Kidney (tissue), 14 donors: ENCODE measurements around the gene NXPH3. TPM values are rescaled to one million over a fixed set of nuclear protein-coding genes. Genes with fewer than 3 reads are reported as not detected.

ENCODE experiments used
- DNase-seq, 5 donors: peaks; one replicate each; pipeline ENCODE4 v3.0.0-alpha.2; 2013 to 2020
- FAIRE-seq: peaks from 2 replicates; lab custom pipeline; 2012; peaks lifted over from hg19 to GRCh38; lab: Jason Lieb, UNC
- H3K27ac ChIP-seq, 2 donors: one replicate each; pipeline ENCODE4 v1.7.0; 2013; ENCODE audit warnings: low read depth in 2 of 2, low read length in 2 of 2, inconsistent platforms in 1 of 2
- H3K27me3 ChIP-seq: one replicate; pipeline ENCODE4 v1.7.1; 2013; ENCODE audit warnings: low read length, inconsistent platforms; ENCODE audit not compliant: control insufficient read depth, insufficient read depth
- H3K36me3 ChIP-seq, 3 donors: one replicate each; pipeline versions ENCODE4 v1.7.0 to v1.7.1; 2013; ENCODE audit warnings: low read length in 3 of 3, control low read depth in 1 of 3, inconsistent platforms in 1 of 3; ENCODE audit not compliant: insufficient read depth in 3 of 3, control insufficient read depth in 2 of 3
- H3K4me1 ChIP-seq, 3 donors: one replicate each; pipeline versions ENCODE4 v1.7.0 to v1.7.1; 2013; ENCODE audit warnings: low read length in 3 of 3, inconsistent platforms in 1 of 3, low read depth in 1 of 3; ENCODE audit not compliant: control insufficient read depth in 2 of 3, insufficient read depth in 2 of 3
- H3K4me3 ChIP-seq, 3 donors: one replicate each; pipeline versions ENCODE4 v1.7.0 to v1.8.1; 2013; ENCODE audit warnings: low read length in 3 of 3, control low read depth in 1 of 3, inconsistent platforms in 1 of 3
- H3K9ac ChIP-seq, 3 donors: one replicate each; pipeline versions ENCODE4 v1.7.0 to v1.7.1; 2013; ENCODE audit warnings: low read length in 3 of 3, control low read depth in 1 of 3, inconsistent platforms in 1 of 3
- H3K9me3 ChIP-seq, 3 donors: one replicate each; pipeline versions ENCODE4 v1.7.0 to v1.7.1; 2013; ENCODE audit warnings: low read length in 3 of 3, control low read depth in 1 of 3, inconsistent platforms in 1 of 3; ENCODE audit not compliant: control insufficient read depth in 2 of 3, insufficient read depth in 1 of 3
- CTCF ChIP-seq: IDR thresholded peaks from 3 replicates; pipeline ENCODE4 v1.5.1; 2012; ENCODE audit warnings: mild to moderate bottlenecking, moderate library complexity, borderline replicate concordance; ENCODE audit not compliant: insufficient read depth; ENCODE audit errors: extremely low read depth
- intact Hi-C: fragments of 100-400 bp; cut with DNase I; formaldehyde crosslinking; loops from one replicate; pipeline ENCODE4 v1.11.1; 2022
- polyA plus RNA-seq: library from polyadenylated mRNA; stranded (reverse); fragments of 350-450 nt; fragmentation: Illumina TruSeq; extraction: RNeasy Lipid Tissue Mini Kit (QIAGEN cat#74804); gene quantifications from one replicate; pipeline ENCODE4 v1.2.3, GENCODE V29; 2014; ENCODE audit warnings: low read depth, low replicate concordance; ENCODE audit not compliant: insufficient read depth
- total RNA-seq: library from RNA; stranded (reverse); fragmentation: NEBNext Ultra II Directional; extraction: Animal tissue kit (Norgen Biotek cat#: 25700); gene quantifications from one replicate; pipeline ENCODE4 v1.2.1, GENCODE V29; 2021
- donor health status: control.
- donor health status: control.
- donor health status: control.
- donor health status: control.
- donor health status: control.
- donor health status: DM: yes; HTN: yes; CAD: no.
- donor health status: Normal renal cell carcinoma (clear cell type).

The NXPH3 gene
- total and polyA plus RNA-seq, 2 donors from 2014 or later: 0.98 to 1.2 TPM

DNA sequence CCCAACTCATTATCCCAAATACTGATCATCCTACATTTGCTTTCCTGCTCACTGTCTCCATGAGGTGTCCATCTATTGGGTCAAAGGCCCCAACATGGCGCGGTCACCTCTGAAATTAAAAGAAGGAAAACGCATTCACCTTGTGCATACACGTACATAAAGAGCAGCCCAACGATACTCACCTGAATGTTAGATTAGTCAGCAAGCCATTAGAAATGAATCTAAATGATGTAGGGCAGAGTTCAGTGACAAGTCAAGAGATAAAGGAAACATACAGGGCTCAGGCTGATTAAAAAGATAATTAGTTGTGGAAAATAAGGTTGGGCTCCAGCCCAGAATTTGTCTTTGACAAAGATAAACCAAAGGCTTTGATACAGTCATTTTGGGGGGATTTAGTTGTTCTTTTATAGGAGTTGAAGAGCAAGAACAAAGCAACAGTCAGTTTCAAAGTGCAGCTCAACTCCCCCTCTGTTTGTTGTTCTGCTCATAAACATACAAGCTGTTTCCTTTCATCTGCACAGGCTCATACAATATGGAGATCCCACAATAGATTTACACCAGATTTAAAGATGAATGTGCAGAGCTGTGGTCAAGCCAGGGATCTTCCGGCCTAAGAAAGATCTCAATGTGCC lies 21.1 kb downstream of the NXPH3 start:
- no peak for DNase-seq
- no peak overlapping the region for H3K9ac ChIP-seq
- H3K36me3 ChIP-seq: peaks cover 0 to 36% (median 28%) of the 10 kb centered on the region in 3 donors
- H3K9me3 ChIP-seq: no peaks in the 10 kb centered on the region
- H3K27ac ChIP-seq: no peak overlapping the region
- intact Hi-C loops: no loop called here
- H3K27me3 ChIP-seq: no peaks in the 10 kb centered on the region
- no peak for TF ChIP-seq CTCF
- no peak for FAIRE-seq
- H3K4me1 ChIP-seq: no peaks in the 10 kb centered on the region
- H3K4me3 ChIP-seq: no peak overlapping the region

DNA sequence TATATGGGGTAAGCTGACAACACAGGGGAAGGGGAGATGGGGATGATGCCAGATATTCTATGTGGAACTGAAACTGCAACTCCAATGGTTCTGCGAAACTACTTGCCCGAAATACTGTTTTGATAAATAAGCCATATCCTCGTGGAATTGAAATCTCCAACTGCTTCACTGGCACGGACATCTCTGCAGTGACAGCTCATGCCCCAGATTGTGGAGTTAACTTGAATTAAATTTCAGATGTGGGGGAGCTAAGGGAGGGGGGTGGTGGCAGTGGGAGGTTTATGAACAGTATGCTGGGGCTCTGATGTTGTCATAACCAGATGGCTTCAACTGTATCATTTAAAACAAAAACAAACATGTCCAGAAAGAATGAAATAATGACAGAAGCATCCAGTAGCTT lies 21.8 kb downstream of the NXPH3 start:
- Histone ChIP-seq H3K27ac (peak overlapping the region in 1 of 2 donors; percentile 52), H3K4me1 (no peaks in the 10 kb centered on the region), H3K4me3 (no peak overlapping the region), H3K36me3 (peaks cover 0 to 41% (median 34%) of the 10 kb centered on the region in 3 donors), H3K9me3 (no peaks in the 10 kb centered on the region), H3K27me3 (no peaks in the 10 kb centered on the region), H3K9ac (no peak overlapping the region)
- no peak for TF ChIP-seq CTCF
- intact Hi-C loops: no loop called here
- DNase-seq (no peak), FAIRE-seq (no peak)

- Histone ChIP-seq H3K9ac (no peak overlapping the region), H3K27ac (peak overlapping the region in 1 of 2 donors; percentile 52), H3K4me3 (no peak overlapping the region), H3K9me3 (no peaks in the 10 kb centered on the region), H3K36me3 (peaks cover 0 to 41% (median 34%) of the 10 kb centered on the region in 3 donors), H3K27me3 (no peaks in the 10 kb centered on the region), H3K4me1 (no peaks in the 10 kb centered on the region)
- DNase-seq: peak in 1 of 5 donors; percentile 5
- intact Hi-C loops: no loop called here
- FAIRE-seq: no peak
- no peak for TF ChIP-seq CTCF
Measured at GRCh38 chr17:49597928-49598655, 22.4 kb downstream of the NXPH3 start.
